Measurements from ENCODE around the gene CUX1. TPM values are rescaled to one million over a fixed set of nuclear protein-coding genes. Genes with fewer than 3 reads are reported as not detected.

Gene CUX1
- polyA plus RNA-seq, 4 donors = 29.2 to 77.5 (median 32.3) TPM

- peak overlapping the region in 1 of 3 donors; percentile 23 for H3K27ac ChIP-seq (ENCODE audit: low read depth in 1 of 3, low read length in 2 of 3)
- H3K9me3 ChIP-seq (ENCODE audit: control insufficient read depth in 2 of 2, insufficient read depth in 1 of 2, low read depth in 1 of 2, low read length in 1 of 2) = peaks cover 0 to 6% of the 10 kb centered on the region in 2 donors
- 19 to 48% (median 27%) methylated on average over 14 of the region's 14 CpGs for WGBS, 3 donors
- H3K4me3 ChIP-seq (ENCODE audit: low read depth in 1 of 3, low read length in 3 of 3) = no peak overlapping the region
- H3K36me3 ChIP-seq (ENCODE audit: control insufficient read depth in 3 of 3, insufficient read depth in 2 of 3, low read depth in 1 of 3, low read length in 3 of 3) = peaks cover 0 to 25% (median 0%) of the 10 kb centered on the region in 3 donors
- FAIRE-seq = no peak
- H3K27me3 ChIP-seq (ENCODE audit: control insufficient read depth in 3 of 3, insufficient read depth in 3 of 3, low read length in 3 of 3) = no peaks in the 10 kb centered on the region
- DNase-seq = peak in 1 of 2 donors; percentile 86
- peaks cover 6 to 29% (median 8%) of the 10 kb centered on the region in 3 donors for H3K4me1 ChIP-seq (ENCODE audit: control insufficient read depth in 3 of 3, insufficient read depth in 2 of 3, low read depth in 1 of 3, low read length in 2 of 3)
Observed at GRCh38 chr7:101935521-101936141, 118.2 kb downstream of the CUX1 start.

DNA sequence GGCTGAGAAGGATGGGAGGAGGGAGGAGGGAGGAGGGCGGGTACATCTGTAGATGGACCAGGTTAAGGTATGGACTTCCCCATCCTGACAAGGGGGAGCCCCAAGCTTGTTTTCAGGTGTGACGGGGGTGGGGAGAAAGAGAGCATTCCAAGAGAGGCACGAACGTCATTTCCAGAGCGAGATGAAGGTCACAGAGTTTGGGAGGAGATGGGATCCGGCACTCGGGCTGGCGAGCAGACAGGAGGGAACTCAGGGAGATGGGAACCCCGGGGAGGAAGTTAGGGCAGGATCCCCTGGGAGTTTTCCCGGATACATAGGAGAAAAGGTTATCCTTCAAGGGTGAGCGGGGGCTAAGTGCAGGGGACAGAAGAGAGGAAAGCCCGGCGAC is 118.8 kb downstream of the CUX1 start:
- H3K4me3 ChIP-seq (ENCODE audit: low read depth in 1 of 3, low read length in 3 of 3) = no peak overlapping the region

GRCh38 chr7:101936611-101937231 is 119.3 kb downstream of the CUX1 start:
- WGBS, 3 donors = 43 to 53% (median 45%) methylated on average over 19 of the region's 19 CpGs
- Histone ChIP-seq H3K36me3 (ENCODE audit: control insufficient read depth in 3 of 3, insufficient read depth in 2 of 3, low read depth in 1 of 3, low read length in 3 of 3) (peaks cover 0 to 23% (median 0%) of the 10 kb centered on the region in 3 donors), H3K9me3 (ENCODE audit: control insufficient read depth in 2 of 2, insufficient read depth in 1 of 2, low read depth in 1 of 2, low read length in 1 of 2) (peaks cover 0 to 4% of the 10 kb centered on the region in 2 donors), H3K4me3 (ENCODE audit: low read depth in 1 of 3, low read length in 3 of 3) (no peak overlapping the region), H3K27me3 (ENCODE audit: control insufficient read depth in 3 of 3, insufficient read depth in 3 of 3, low read length in 3 of 3) (no peaks in the 10 kb centered on the region), H3K27ac (ENCODE audit: low read depth in 1 of 3, low read length in 2 of 3) (peak overlapping the region in 2 of 3 donors; percentile 15 to 38), H3K4me1 (ENCODE audit: control insufficient read depth in 3 of 3, insufficient read depth in 2 of 3, low read depth in 1 of 3, low read length in 2 of 3) (peaks cover 6 to 31% (median 9%) of the 10 kb centered on the region in 3 donors)
- FAIRE-seq = no peak
- DNase-seq = peak; percentile 40 to 67

More for the DNA sequence above, 118.8 kb downstream of the CUX1 start:
- Histone ChIP-seq H3K27ac (ENCODE audit: low read depth in 1 of 3, low read length in 2 of 3) (peak overlapping the region in 2 of 3 donors; percentile 15 to 38), H3K9me3 (ENCODE audit: control insufficient read depth in 2 of 2, insufficient read depth in 1 of 2, low read depth in 1 of 2, low read length in 1 of 2) (peaks cover 0 to 4% of the 10 kb centered on the region in 2 donors), H3K4me1 (ENCODE audit: control insufficient read depth in 3 of 3, insufficient read depth in 2 of 3, low read depth in 1 of 3, low read length in 2 of 3) (peaks cover 6 to 31% (median 9%) of the 10 kb centered on the region in 3 donors), H3K36me3 (ENCODE audit: control insufficient read depth in 3 of 3, insufficient read depth in 2 of 3, low read depth in 1 of 3, low read length in 3 of 3) (peaks cover 0 to 24% (median 0%) of the 10 kb centered on the region in 3 donors), H3K27me3 (ENCODE audit: control insufficient read depth in 3 of 3, insufficient read depth in 3 of 3, low read length in 3 of 3) (no peaks in the 10 kb centered on the region)
- WGBS, 3 donors = 39 to 55% (median 50%) methylated on average over 12 to 13 of the region's 13 CpGs
- no peak for FAIRE-seq
- no peak for DNase-seq

GRCh38 chr7:101937717-101938514 is 120.5 kb downstream of the CUX1 start:
- DNase-seq (no peak), FAIRE-seq (no peak)
- H3K27me3 ChIP-seq (ENCODE audit: control insufficient read depth in 3 of 3, insufficient read depth in 3 of 3, low read length in 3 of 3) = no peaks in the 10 kb centered on the region
- 93 to 96% (median 93%) methylated on average over 11 of the region's 11 CpGs for WGBS, 3 donors
- H3K27ac ChIP-seq (ENCODE audit: low read depth in 1 of 3, low read length in 2 of 3) = no peak overlapping the region
- peaks cover 0 to 24% (median 0%) of the 10 kb centered on the region in 3 donors for H3K36me3 ChIP-seq (ENCODE audit: control insufficient read depth in 3 of 3, insufficient read depth in 2 of 3, low read depth in 1 of 3, low read length in 3 of 3)
- no peak overlapping the region for H3K4me3 ChIP-seq (ENCODE audit: low read depth in 1 of 3, low read length in 3 of 3)
- peaks cover 0 to 4% of the 10 kb centered on the region in 2 donors for H3K9me3 ChIP-seq (ENCODE audit: control insufficient read depth in 2 of 2, insufficient read depth in 1 of 2, low read depth in 1 of 2, low read length in 1 of 2)
- H3K4me1 ChIP-seq (ENCODE audit: control insufficient read depth in 3 of 3, insufficient read depth in 2 of 3, low read depth in 1 of 3, low read length in 2 of 3) = peaks cover 6 to 38% (median 15%) of the 10 kb centered on the region in 3 donors

GRCh38 chr7:101939136-101939695 is 121.8 kb downstream of the CUX1 start:
- Histone ChIP-seq H3K4me3 (ENCODE audit: low read depth in 1 of 3, low read length in 3 of 3) (no peak overlapping the region), H3K36me3 (ENCODE audit: control insufficient read depth in 3 of 3, insufficient read depth in 2 of 3, low read depth in 1 of 3, low read length in 3 of 3) (peaks cover 0 to 33% (median 0%) of the 10 kb centered on the region in 3 donors), H3K9me3 (ENCODE audit: control insufficient read depth in 2 of 2, insufficient read depth in 1 of 2, low read depth in 1 of 2, low read length in 1 of 2) (peaks cover 0 to 4% of the 10 kb centered on the region in 2 donors), H3K27me3 (ENCODE audit: control insufficient read depth in 3 of 3, insufficient read depth in 3 of 3, low read length in 3 of 3) (no peaks in the 10 kb centered on the region), H3K27ac (ENCODE audit: low read depth in 1 of 3, low read length in 2 of 3) (no peak overlapping the region), H3K4me1 (ENCODE audit: control insufficient read depth in 3 of 3, insufficient read depth in 2 of 3, low read depth in 1 of 3, low read length in 2 of 3) (peaks cover 6 to 34% (median 15%) of the 10 kb centered on the region in 3 donors)
- no peak for FAIRE-seq
- 85 to 99% (median 93%) methylated on average over 8 of the region's 8 CpGs for WGBS, 3 donors
- no peak for DNase-seq

GRCh38 chr7:101940151-101940550 is 122.7 kb downstream of the CUX1 start:
- Histone ChIP-seq H3K4me1 (ENCODE audit: control insufficient read depth in 3 of 3, insufficient read depth in 2 of 3, low read depth in 1 of 3, low read length in 2 of 3) (peaks cover 6 to 31% (median 15%) of the 10 kb centered on the region in 3 donors), H3K27me3 (ENCODE audit: control insufficient read depth in 3 of 3, insufficient read depth in 3 of 3, low read length in 3 of 3) (no peaks in the 10 kb centered on the region), H3K4me3 (ENCODE audit: low read depth in 1 of 3, low read length in 3 of 3) (no peak overlapping the region), H3K36me3 (ENCODE audit: control insufficient read depth in 3 of 3, insufficient read depth in 2 of 3, low read depth in 1 of 3, low read length in 3 of 3) (peaks cover 0 to 42% (median 0%) of the 10 kb centered on the region in 3 donors), H3K9me3 (ENCODE audit: control insufficient read depth in 2 of 2, insufficient read depth in 1 of 2, low read depth in 1 of 2, low read length in 1 of 2) (peaks cover 0 to 4% of the 10 kb centered on the region in 2 donors), H3K27ac (ENCODE audit: low read depth in 1 of 3, low read length in 2 of 3) (no peak overlapping the region)
- DNase-seq (no peak), FAIRE-seq (no peak)
- WGBS, 3 donors = 94 to 97% (median 97%) methylated on average over 10 of the region's 10 CpGs

GRCh38 chr7:101940830-101941229 is 123.4 kb downstream of the CUX1 start:
- DNase-seq = no peak
- FAIRE-seq = no peak
- Histone ChIP-seq H3K36me3 (ENCODE audit: control insufficient read depth in 3 of 3, insufficient read depth in 2 of 3, low read depth in 1 of 3, low read length in 3 of 3) (peaks cover 0 to 41% (median 0%) of the 10 kb centered on the region in 3 donors), H3K27ac (ENCODE audit: low read depth in 1 of 3, low read length in 2 of 3) (peak overlapping the region in 1 of 3 donors; percentile 13), H3K9me3 (ENCODE audit: control insufficient read depth in 2 of 2, insufficient read depth in 1 of 2, low read depth in 1 of 2, low read length in 1 of 2) (peaks cover 0 to 4% of the 10 kb centered on the region in 2 donors), H3K4me1 (ENCODE audit: control insufficient read depth in 3 of 3, insufficient read depth in 2 of 3, low read depth in 1 of 3, low read length in 2 of 3) (peaks cover 0 to 24% (median 15%) of the 10 kb centered on the region in 3 donors), H3K27me3 (ENCODE audit: control insufficient read depth in 3 of 3, insufficient read depth in 3 of 3, low read length in 3 of 3) (no peaks in the 10 kb centered on the region), H3K4me3 (ENCODE audit: low read depth in 1 of 3, low read length in 3 of 3) (no peak overlapping the region)
- 46 to 71% (median 56%) methylated on average over 9 of the region's 9 CpGs for WGBS, 3 donors

Data from small intestine (tissue), 7 donors.